M059J (cell line): ENCODE results near the gene PLXNB3. TPM values are rescaled to one million over a fixed set of nuclear protein-coding genes. Genes with fewer than 3 reads are reported as not detected.
"Not testable (repeated sequence)": the region's sequence is repeated elsewhere in the genome, so short reads cannot be mapped to it uniquely, and the experiment has no call there.

Source experiments
- DNase-seq: peaks from one replicate; pipeline ENCODE4 v3.0.0-alpha.2; 2012; ENCODE audit warnings: low read depth
- total RNA-seq: library from RNA; depleted of rRNA; stranded (reverse); fragments of >200 nt; shearing (Covaris generic); gene quantifications from 2 replicates; pipeline ENCODE4 v1.2.3, GENCODE V29; 2014; rRNA removed

Gene PLXNB3
- total RNA-seq, result 1.2 and 2.2 TPM in 2 replicates

GRCh38 chrX:153763989-153764755 lies at the start of gene PLXNB3:
PLXNB3 (plus strand) TSS chrX:153764249; CDS start chrX:153765536, 1,287 bp downstream.
- DNase-seq, result peak; percentile 84

GRCh38 chrX:153714256-153714655 lies 49.8 kb upstream of the PLXNB3 start:
- no peak for DNase-seq

GRCh38 chrX:153717445-153717844 lies 46.6 kb upstream of the PLXNB3 start:
- no peak for DNase-seq

- no peak for DNase-seq
Observed at GRCh38 chrX:153719238-153719637, 44.8 kb upstream of the PLXNB3 start.

GRCh38 chrX:153719701-153720100 lies 44.3 kb upstream of the PLXNB3 start:
- DNase-seq, result no peak

- no peak for DNase-seq
Observed at GRCh38 chrX:153722704-153723350, 41.2 kb upstream of the PLXNB3 start.

GRCh38 chrX:153723351-153724251 lies 40.4 kb upstream of the PLXNB3 start:
- peak; percentile 71 for DNase-seq

- DNase-seq, result peak; percentile 89
Observed at GRCh38 chrX:153724252-153725038, 39.6 kb upstream of the PLXNB3 start, which contains the start of the genes ABCD1 and BCAP31. ABCD1 (plus strand) TSS chrX:153724856; CDS start chrX:153725267, 411 bp downstream. BCAP31 (minus strand) TSS chrX:153724387; CDS start chrX:153723244, 1,143 bp downstream.

GRCh38 chrX:153725039-153725831 lies 38.8 kb upstream of the PLXNB3 start:
- no peak for DNase-seq

- no peak for DNase-seq
Observed at GRCh38 chrX:153725832-153726285, 38.2 kb upstream of the PLXNB3 start.

- peak; percentile 89 for DNase-seq
Observed at GRCh38 chrX:153726286-153727122, 37.5 kb upstream of the PLXNB3 start.

- peak; percentile 66 for DNase-seq
Observed at GRCh38 chrX:153727123-153727931, 36.7 kb upstream of the PLXNB3 start.

- DNase-seq, result no peak
Observed at GRCh38 chrX:153728095-153728494, 36.0 kb upstream of the PLXNB3 start.

GRCh38 chrX:153728951-153729631 lies 35.0 kb upstream of the PLXNB3 start:
- no peak for DNase-seq

- DNase-seq, result not testable (repeated sequence)
Observed at GRCh38 chrX:153730115-153730514, 33.9 kb upstream of the PLXNB3 start.

- peak; percentile 32 for DNase-seq
Observed at GRCh38 chrX:153731117-153731844, 32.8 kb upstream of the PLXNB3 start.

- DNase-seq, result no peak
Observed at GRCh38 chrX:153731845-153732215, 32.2 kb upstream of the PLXNB3 start.
